Common myeloid progenitor, CD34-positive (primary cell): ENCODE results near the gene PIGZ.

ENCODE experiments used
- CTCF ChIA-PET: fragments of 350-600 bp; sonication (Branson Sonifier 250); formaldehyde crosslinking; loops from one replicate; lab custom pipeline; 2021; ENCODE audit warnings: antibody characterized with exemption; lab: Charles Lee
- POLR2A ChIA-PET: fragments of 350-600 bp; sonication (Branson Sonifier 250); formaldehyde crosslinking; loops from one replicate; lab custom pipeline; 2021; ENCODE audit warnings: antibody characterized with exemption; lab: Charles Lee
- DNase-seq, 3 donors: peaks; one replicate each; pipeline versions ENCODE4 v3.0.0 to v3.0.0-alpha.2; 2013
- H3K27ac ChIP-seq, 2 experiments: 1 replicate in 1 of 2; 2 replicates in 1 of 2; pipeline ENCODE4 v1.7.0; 2013; ENCODE audit warnings: inconsistent platforms in 2 of 2, low read length in 2 of 2, mild to moderate bottlenecking in 2 of 2, low read depth in 1 of 2, moderate library complexity in 1 of 2; ENCODE audit not compliant: severe bottlenecking in 2 of 2, insufficient read depth in 1 of 2, poor library complexity in 1 of 2
- H3K27me3 ChIP-seq, 5 experiments: replicated peaks in 2 of 5; 1 replicate in 3 of 5; 2 replicates in 2 of 5; pipeline versions ENCODE4 v1.6.1 to v1.7.0; 2013; ENCODE audit warnings: low read length in 4 of 5, mild to moderate bottlenecking in 2 of 5, moderate library complexity in 2 of 5, inconsistent platforms in 1 of 5; ENCODE audit not compliant: insufficient read depth in 5 of 5, control insufficient read depth in 4 of 5
- H3K36me3 ChIP-seq, 4 experiments: 1 replicate in 2 of 4; 2 replicates in 2 of 4; pipeline versions ENCODE4 v1.6.1 to v1.7.0; 2013; ENCODE audit warnings: low read length in 3 of 4, control low read depth in 1 of 4, mild to moderate bottlenecking in 1 of 4; ENCODE audit not compliant: control insufficient read depth in 4 of 4, insufficient read depth in 4 of 4
- H3K4me1 ChIP-seq, 4 experiments: 1 replicate in 3 of 4; 2 replicates in 1 of 4; pipeline versions ENCODE4 v1.6.1 to v1.7.1; 2013; ENCODE audit warnings: low read length in 3 of 4, mild to moderate bottlenecking in 3 of 4, control low read depth in 1 of 4, inconsistent platforms in 1 of 4, moderate library complexity in 1 of 4; ENCODE audit not compliant: control insufficient read depth in 4 of 4, insufficient read depth in 4 of 4; ENCODE audit errors: control extremely low read depth in 1 of 4
- H3K4me3 ChIP-seq, 7 experiments: 1 replicate in 4 of 7; 2 replicates in 3 of 7; pipeline versions ENCODE4 v1.5.1 to v1.7.0; 2013; ENCODE audit warnings: mild to moderate bottlenecking in 7 of 7, low read length in 6 of 7, moderate library complexity in 6 of 7, inconsistent platforms in 2 of 7, low read depth in 2 of 7, control low read depth in 1 of 7; ENCODE audit not compliant: insufficient read depth in 4 of 7, control insufficient read depth in 1 of 7; ENCODE audit errors: extremely low read depth in 1 of 7
- H3K9me3 ChIP-seq, 5 experiments: 1 replicate in 4 of 5; 2 replicates in 1 of 5; pipeline versions ENCODE4 v1.6.1 to v1.7.1; 2013; ENCODE audit warnings: low read length in 4 of 5, mild to moderate bottlenecking in 2 of 5, inconsistent platforms in 1 of 5, low read depth in 1 of 5, moderate library complexity in 1 of 5; ENCODE audit not compliant: control insufficient read depth in 4 of 5, insufficient read depth in 2 of 5; ENCODE audit errors: control extremely low read depth in 1 of 5
- WGBS: methylation state at CpG from one replicate; pipeline ENCODE4 v1.1.5; 2013; ENCODE audit not compliant: insufficient coverage; 5-methylcytosine and 5-hydroxymethylcytosine counted together

PIGZ gene

DNA sequence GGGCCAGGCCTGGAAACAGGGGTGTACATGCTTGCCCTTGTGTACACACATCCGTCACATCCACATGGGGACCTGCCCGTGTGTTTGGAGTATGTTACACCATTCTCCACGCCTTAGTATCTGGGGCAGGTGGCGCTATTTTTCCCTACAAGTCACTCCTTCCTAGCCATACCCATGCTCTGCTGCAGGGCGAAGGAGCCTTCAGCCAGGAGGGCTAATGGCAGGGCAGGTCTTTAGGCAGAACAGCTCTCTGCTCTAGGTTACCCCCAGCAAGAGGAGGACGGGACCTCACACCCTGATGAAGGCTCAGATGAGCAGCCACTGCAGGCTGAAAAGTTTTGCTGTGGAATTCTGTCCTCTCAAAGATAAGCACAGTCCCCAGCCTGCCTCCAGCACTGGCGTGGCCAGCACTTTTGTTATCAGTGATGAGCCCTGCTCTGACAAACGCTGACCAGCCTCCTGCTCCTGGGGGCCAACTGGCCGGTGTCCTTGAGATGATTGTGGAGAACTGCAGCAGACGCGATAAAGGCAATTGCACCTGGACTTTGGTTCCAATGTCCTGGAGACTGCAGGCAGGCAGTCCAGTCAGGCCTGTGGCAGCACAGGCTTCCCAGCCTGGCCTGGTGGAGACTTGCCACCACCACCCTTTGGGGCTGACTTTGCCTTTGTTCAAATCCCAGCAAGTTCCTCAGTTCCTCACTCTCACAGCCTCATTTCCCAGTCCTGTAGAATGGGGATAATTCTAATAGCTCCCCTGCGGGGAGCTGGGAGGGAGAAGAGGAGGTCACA is 19.8 kb upstream of the PIGZ start:
- H3K4me3 ChIP-seq = no peak overlapping the region
- H3K4me1 ChIP-seq = no peaks in the 10 kb centered on the region
- ChIA-PET POLR2A (interaction anchor here (1.0 kb wide), 1 partner anchor 10 kb away, joined by 3 read pairs; no protein-coding TSS in a partner anchor), CTCF (no interaction called here)
- H3K27me3 ChIP-seq = no peaks in the 10 kb centered on the region
- H3K27ac ChIP-seq = peak overlapping the region in 1 of 2 experiments; percentile 11
- H3K9me3 ChIP-seq = peaks cover 0 to 6% (median under 1%) of the 10 kb centered on the region in 5 experiments
- no peaks in the 10 kb centered on the region for H3K36me3 ChIP-seq
- WGBS = 88% methylated on average over 12 of the region's 12 CpGs
- DNase-seq = peak in 1 of 3 donors; percentile 17

DNA sequence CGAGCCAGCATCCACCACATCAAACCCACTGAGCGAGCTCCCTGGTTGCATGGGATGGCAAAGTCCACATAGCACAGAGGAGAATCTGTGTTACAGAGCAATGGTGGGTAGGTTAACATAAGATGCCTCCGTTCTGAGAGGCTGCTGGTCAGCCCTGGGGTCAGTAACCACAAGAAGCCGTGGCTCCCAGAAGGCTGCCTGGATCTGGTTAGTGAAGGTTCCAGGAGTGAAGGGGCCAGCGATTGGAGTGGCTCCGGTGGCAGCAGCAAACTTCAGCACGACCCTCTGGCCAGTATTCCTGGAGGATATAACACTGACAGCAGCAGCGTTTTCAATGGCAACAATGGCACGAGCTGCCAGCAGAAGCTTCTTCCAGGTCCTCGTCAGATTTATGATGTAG is 18.4 kb upstream of the PIGZ start:
- Histone ChIP-seq H3K4me1 (no peaks in the 10 kb centered on the region), H3K27me3 (no peaks in the 10 kb centered on the region), H3K36me3 (no peaks in the 10 kb centered on the region), H3K27ac (no peak overlapping the region), H3K9me3 (peaks cover 3 to 13% (median 5%) of the 10 kb centered on the region in 5 experiments), H3K4me3 (no peak overlapping the region)
- WGBS = 93% methylated on average over 7 of the region's 10 CpGs
- ChIA-PET CTCF (no interaction called here), POLR2A (no interaction called here)
- DNase-seq = no peak

DNA sequence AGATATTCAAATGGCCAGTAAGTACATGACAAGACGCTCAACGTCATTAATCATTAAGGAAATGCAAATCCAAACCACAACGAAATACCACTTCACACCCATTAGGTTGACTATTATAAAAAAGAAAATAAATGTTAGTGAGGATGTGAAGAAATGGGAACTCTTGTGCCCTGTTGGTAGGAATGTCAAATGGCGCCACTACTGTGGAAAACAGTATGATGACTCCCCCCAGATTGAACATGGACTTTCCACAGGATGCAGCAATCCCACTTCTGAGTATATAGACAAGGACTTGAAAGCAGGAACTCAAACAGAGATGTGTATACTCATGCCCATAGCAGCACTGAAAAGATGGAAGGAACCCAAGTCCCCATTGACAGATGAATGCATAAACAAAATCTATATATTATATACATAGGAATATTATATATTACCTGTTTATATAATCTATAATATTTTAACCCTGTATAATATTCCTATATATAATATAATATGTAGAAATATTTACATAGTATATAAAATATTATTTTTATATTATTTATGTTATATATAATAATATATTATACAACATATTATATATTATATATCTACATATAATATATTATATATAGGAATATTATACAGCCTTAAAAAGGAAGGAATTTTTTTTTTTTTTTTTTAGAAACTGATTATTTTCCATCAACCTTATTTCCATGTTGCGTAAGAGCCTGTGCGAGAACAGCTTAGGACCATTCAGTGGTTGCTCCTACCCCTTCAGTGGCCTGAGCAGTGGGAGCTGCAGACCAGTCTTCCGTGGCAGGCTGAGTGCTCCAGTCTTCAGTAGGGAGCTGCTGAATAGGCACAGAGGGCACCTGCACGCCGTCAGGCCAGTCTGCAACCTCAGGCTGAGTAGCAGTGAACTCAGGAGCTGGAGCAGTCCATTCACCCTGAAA is 17.6 kb upstream of the PIGZ start:
- CTCF ChIA-PET = no interaction called here
- Histone ChIP-seq H3K4me1 (no peaks in the 10 kb centered on the region), H3K4me3 (no peak overlapping the region), H3K27me3 (no peaks in the 10 kb centered on the region), H3K27ac (no peak overlapping the region), H3K9me3 (peaks cover 3 to 16% (median 5%) of the 10 kb centered on the region in 5 experiments), H3K36me3 (no peaks in the 10 kb centered on the region)
- 100% methylated on average over 5 of the region's 9 CpGs for WGBS
- DNase-seq = no peak
- POLR2A ChIA-PET = no interaction called here

DNA sequence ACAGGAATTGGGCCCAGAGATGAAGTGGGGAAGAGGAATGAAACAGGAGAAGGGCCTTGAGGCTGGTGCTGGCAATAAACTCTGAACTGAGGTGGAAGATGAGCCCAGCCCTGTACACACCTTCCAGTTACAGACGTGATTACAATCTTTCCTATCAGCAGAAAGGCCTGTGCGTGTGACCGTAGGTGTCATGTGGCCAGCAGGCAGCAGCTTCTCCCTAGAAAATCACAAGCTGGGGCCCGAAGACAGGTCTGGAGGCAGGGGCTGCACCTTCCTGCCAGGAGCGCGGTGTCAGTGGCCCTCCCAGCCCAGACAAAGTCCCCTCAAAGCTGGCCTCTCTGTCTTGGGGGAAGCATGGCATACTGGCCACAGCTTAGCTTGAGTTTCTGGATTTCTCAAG is 16.7 kb upstream of the PIGZ start:
- H3K4me3 ChIP-seq = no peak overlapping the region
- H3K4me1 ChIP-seq = no peaks in the 10 kb centered on the region
- ChIA-PET CTCF (interaction anchor here (0.6 kb wide), 1 partner anchor 119 kb away, joined by 3 read pairs; no protein-coding TSS in a partner anchor), POLR2A (no interaction called here)
- no peaks in the 10 kb centered on the region for H3K36me3 ChIP-seq
- H3K27me3 ChIP-seq = no peaks in the 10 kb centered on the region
- 100% methylated on average over 5 of the region's 6 CpGs for WGBS
- H3K9me3 ChIP-seq = peaks cover 3 to 16% (median 5%) of the 10 kb centered on the region in 5 experiments
- H3K27ac ChIP-seq = no peak overlapping the region
- DNase-seq = no peak

- 88% methylated on average over 1 of the region's 1 CpG for WGBS
- CTCF ChIA-PET = interaction anchor here (1.2 kb wide), 1 partner anchor 14 kb away, joined by 4 read pairs; no protein-coding TSS in a partner anchor
- DNase-seq = peak in 1 of 3 donors; percentile 18
- Histone ChIP-seq H3K36me3 (no peaks in the 10 kb centered on the region), H3K27ac (no peak overlapping the region), H3K4me3 (no peak overlapping the region), H3K4me1 (no peaks in the 10 kb centered on the region), H3K27me3 (no peaks in the 10 kb centered on the region), H3K9me3 (peaks cover 3 to 16% (median 5%) of the 10 kb centered on the region in 5 experiments)
- POLR2A ChIA-PET = no interaction called here
Observed at GRCh38 chr3:196983186-196983585, 14.6 kb upstream of the PIGZ start.

DNA sequence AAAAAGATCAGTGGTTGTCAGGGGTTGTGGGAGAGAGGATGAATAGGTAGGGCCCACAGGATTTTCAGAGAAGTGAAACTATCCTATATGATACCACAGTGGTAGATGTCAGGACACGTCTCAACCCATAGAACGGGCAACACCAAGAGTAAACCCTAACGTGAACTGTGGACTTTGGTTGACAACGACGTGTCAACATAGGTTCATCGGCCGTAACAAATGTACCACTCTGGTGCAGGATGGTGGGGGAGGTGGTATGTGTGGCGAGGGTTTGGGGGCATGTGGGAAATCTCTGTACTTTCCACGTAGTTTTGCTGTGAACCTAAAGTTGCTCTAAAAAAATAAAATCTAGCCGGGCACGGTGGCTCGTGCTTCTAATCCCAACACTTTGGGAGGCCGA is 13.0 kb upstream of the PIGZ start:
- H3K27me3 ChIP-seq = no peaks in the 10 kb centered on the region
- H3K27ac ChIP-seq = no peak overlapping the region
- ChIA-PET POLR2A (no interaction called here), CTCF (no interaction called here)
- no peak for DNase-seq
- over 99% methylated on average over 12 of the region's 13 CpGs for WGBS
- H3K9me3 ChIP-seq = peaks cover 3 to 16% (median 5%) of the 10 kb centered on the region in 5 experiments
- H3K36me3 ChIP-seq = no peaks in the 10 kb centered on the region
- no peak overlapping the region for H3K4me3 ChIP-seq
- H3K4me1 ChIP-seq = no peaks in the 10 kb centered on the region
